Endothelial cell of umbilical vein (primary cell): ENCODE results near the gene SSRP1. TPM values are rescaled to one million over a fixed set of nuclear protein-coding genes. Genes with fewer than 3 reads are reported as not detected.

Experiments
- BruUV-seq: library from RNA; stranded (reverse); fragments of 400-500 nt; replicated peaks from 2 replicates; lab custom pipeline; 2021; lab: Mats Ljungman, UMichigan
- CTCF ChIA-PET: fragments of 300-600, 350-600 bp; sonication (Branson Sonifier 250); formaldehyde crosslinking; loops from one replicate; lab custom pipeline; 2021; ENCODE audit warnings: antibody characterized with exemption, inconsistent platforms; lab: Charles Lee
- POLR2A ChIA-PET: fragments of 300-600, 350-600 bp; sonication (Branson Sonifier 250); formaldehyde crosslinking; loops from one replicate; lab custom pipeline; 2021; ENCODE audit warnings: antibody characterized with exemption, inconsistent platforms; lab: Charles Lee
- DNase-seq: peaks from one replicate; pipeline ENCODE4 v3.0.0-alpha.2; 2011; ENCODE audit warnings: low read depth, low spot score
- FAIRE-seq: peaks from 2 replicates; lab custom pipeline; 2011; peaks lifted over from hg19 to GRCh38; lab: Jason Lieb, UNC
- H2AFZ ChIP-seq: 2 replicates; pipeline ENCODE4 v1.6.0; 2012; ENCODE audit warnings: low read depth, low read length, control low read depth, inconsistent platforms
- H3K27ac ChIP-seq: 2 replicates; pipeline ENCODE4 v1.5.1; 2011; ENCODE audit warnings: low read depth, mild to moderate bottlenecking, control low read depth, low read length, moderate library complexity; ENCODE audit not compliant: insufficient read depth
- H3K27me3 ChIP-seq, 2 experiments: 2 replicates each; pipeline versions ENCODE4 v1.6.0 to v1.6.1; 2011; ENCODE audit warnings: low read length in 2 of 2, mixed read lengths in 1 of 2; ENCODE audit not compliant: control insufficient read depth in 2 of 2, insufficient read depth in 2 of 2
- H3K36me3 ChIP-seq, 2 experiments: 2 replicates in 1 of 2; 3 replicates in 1 of 2; pipeline ENCODE4 v1.5.1; 2011; ENCODE audit warnings: low read length in 2 of 2, mild to moderate bottlenecking in 1 of 2, moderate library complexity in 1 of 2; ENCODE audit not compliant: control insufficient read depth in 2 of 2, insufficient read depth in 2 of 2; ENCODE audit errors: extremely low read depth in 1 of 2
- H3K4me1 ChIP-seq: 3 replicates; pipeline ENCODE4 v1.5.1; 2011; ENCODE audit warnings: mild to moderate bottlenecking, low read length; ENCODE audit not compliant: control insufficient read depth, insufficient read depth; ENCODE audit errors: extremely low read depth
- H3K4me2 ChIP-seq: 2 replicates; pipeline ENCODE4 v1.6.1; 2011; ENCODE audit warnings: low read length, control low read depth, mixed read lengths; ENCODE audit not compliant: insufficient read depth
- H3K4me3 ChIP-seq, 3 experiments: fragments of 200-600 bp in 1 of 3; sonication (generic), shearing (Covaris generic) in 1 of 3; replicated peaks in 1 of 3; 2 replicates each; pipeline ENCODE4 v1.5.1; 2011 to 2016; ENCODE audit warnings: control low read depth in 3 of 3, low read length in 3 of 3, mild to moderate bottlenecking in 2 of 3, inconsistent platforms in 1 of 3, low read depth in 1 of 3, moderate library complexity in 1 of 3; ENCODE audit not compliant: insufficient read depth in 1 of 3
- H3K79me2 ChIP-seq: 2 replicates; pipeline ENCODE4 v1.6.0; 2012; ENCODE audit warnings: low read length, inconsistent platforms; ENCODE audit not compliant: control insufficient read depth, insufficient read depth
- H3K9ac ChIP-seq: replicated peaks from 2 replicates; pipeline ENCODE3; 2011; ENCODE audit warnings: low read length, control low read depth; ENCODE audit not compliant: insufficient read depth; ENCODE audit errors: extremely low read depth
- H3K9me1 ChIP-seq: replicated peaks from 3 replicates; pipeline ENCODE4 v1.6.0; 2011; ENCODE audit warnings: mild to moderate bottlenecking, low read length; ENCODE audit not compliant: control insufficient read depth, insufficient read depth; ENCODE audit errors: extremely low read depth
- H3K9me3 ChIP-seq: replicated peaks from 2 replicates; pipeline ENCODE4 v1.5.1; 2012; ENCODE audit warnings: low read length, inconsistent platforms; ENCODE audit not compliant: control insufficient read depth, insufficient read depth
- H4K20me1 ChIP-seq: replicated peaks from 2 replicates; pipeline ENCODE3; 2011; ENCODE audit warnings: mild to moderate bottlenecking, low read length; ENCODE audit not compliant: control insufficient read depth, insufficient read depth; ENCODE audit errors: extremely low read depth
- CTCF ChIP-seq, 2 donors: IDR thresholded peaks; 1 replicate in 1 of 2; 2 replicates in 1 of 2; pipeline ENCODE4 v1.5.1; 2011; ENCODE audit warnings: low read length in 2 of 2, mild to moderate bottlenecking in 2 of 2, moderate library complexity in 2 of 2, control low read depth in 1 of 2, inconsistent platforms in 1 of 2, low read depth in 1 of 2; ENCODE audit not compliant: insufficient read depth in 1 of 2; ENCODE audit errors: extremely low read depth in 1 of 2
- EZH2 ChIP-seq: IDR thresholded peaks from 2 replicates; pipeline ENCODE4 v1.6.1; 2012; ENCODE audit warnings: borderline replicate concordance, low read depth, mild to moderate bottlenecking, moderate library complexity, low read length, inconsistent platforms; ENCODE audit not compliant: severe bottlenecking
- FOS ChIP-seq: IDR thresholded peaks from 2 replicates; pipeline ENCODE4 v1.6.1; 2011; ENCODE audit warnings: mild to moderate bottlenecking, low read length, moderate library complexity, borderline replicate concordance; ENCODE audit not compliant: insufficient read depth
- GATA2 ChIP-seq: IDR thresholded peaks from 2 replicates; pipeline ENCODE4 v1.7.0; 2011; ENCODE audit warnings: low read depth, mild to moderate bottlenecking, moderate library complexity, mixed read lengths, low read length; ENCODE audit not compliant: insufficient read length, insufficient read depth
- JUN ChIP-seq: IDR thresholded peaks from 2 replicates; pipeline ENCODE4 v1.6.1; 2011; ENCODE audit warnings: borderline replicate concordance, low read depth; ENCODE audit not compliant: insufficient read length, insufficient read depth
- MYC ChIP-seq: IDR thresholded peaks from one replicate; pipeline ENCODE4 v1.6.1; 2011; ENCODE audit warnings: mild to moderate bottlenecking, low read depth, low read length
- POLR2A ChIP-seq: IDR thresholded peaks from 2 replicates; pipeline ENCODE4 v1.6.1; 2012; ENCODE audit warnings: low read depth, mild to moderate bottlenecking, control low read depth, low read length
- POLR2AphosphoS5 ChIP-seq: IDR thresholded peaks from 2 replicates; pipeline ENCODE4 v1.6.1; 2012; ENCODE audit warnings: low read depth, mild to moderate bottlenecking, control low read depth, low read length, moderate library complexity; ENCODE audit not compliant: insufficient read depth
- dilution Hi-C: fragments of 300-500 bp; cut with MboI; formaldehyde crosslinking; loops from one replicate; pipeline ENCODE4 v1.15.0; 2019; ENCODE audit warnings: low sequenced_read_pairs; ENCODE audit not compliant: extremely low pct_ligation_motif_present
- intact Hi-C: fragments of 100-400 bp; cut with micrococcal nuclease; formaldehyde crosslinking; loops from one replicate; pipeline ENCODE4 v1.10.0; 2022
- polyA plus RNA-seq, 4 experiments: library from polyadenylated mRNA; depleted of rRNA in 3 of 4; stranded (reverse) in 3 of 4; unstranded in 1 of 4; fragments of >200 nt; gene quantifications; 2 replicates each; pipeline versions ENCODE4 v1.2.1 to v1.2.3, GENCODE V29; 2011 to 2012; ENCODE audit warnings: missing spikeins in 1 of 4
- total RNA-seq: library from RNA; stranded (reverse); gene quantifications from 2 replicates; pipeline ENCODE4 v1.2.3, GENCODE V29; 2021
- TF ChIP-seq, protein P1 (sequence below): IDR thresholded peaks from 2 replicates; pipeline ENCODE4 v1.6.1; 2011; ENCODE audit not compliant: insufficient read depth, insufficient read length

Gene SSRP1
- total and polyA plus RNA-seq, 2 donors (not counting 3 experiments of a cell fraction or from before 2014, with no cell fraction given) = 130 to 146 TPM

GRCh38 chr11:57343825-57344224 lies 8.1 kb upstream of the SSRP1 start:
- intact Hi-C loops (no loop called here), dilution Hi-C loops (no loop called here)
- no peaks in the 10 kb centered on the region for H3K9me1 ChIP-seq
- H3K36me3 ChIP-seq = no peaks in the 10 kb centered on the region
- H3K9ac ChIP-seq = no peak overlapping the region
- no peaks in the 10 kb centered on the region for H3K4me1 ChIP-seq
- H2AFZ ChIP-seq = no peak overlapping the region
- H3K4me3 ChIP-seq = no peak overlapping the region
- H3K79me2 ChIP-seq = no peaks in the 10 kb centered on the region
- H3K4me2 ChIP-seq = no peak overlapping the region
- H3K27ac ChIP-seq = no peak overlapping the region
- FAIRE-seq = no peak
- H3K27me3 ChIP-seq = peaks cover 3 to 8% of the 10 kb centered on the region in 2 experiments
- DNase-seq = no peak
- POLR2A ChIA-PET = no interaction called here
- no peaks in the 10 kb centered on the region for H4K20me1 ChIP-seq
- H3K9me3 ChIP-seq = no peaks in the 10 kb centered on the region
- CTCF ChIA-PET = interaction anchor here (0.8 to 1.1 kb wide), 3 partner anchors 10 to 183 kb away, joined by 3 to 4 read pairs (median 3); no protein-coding TSS in a partner anchor
- BruUV-seq = no TSS peak
- no peak for TF ChIP-seq FOS
- TF ChIP-seq JUN = no peak
- no peak for TF ChIP-seq MYC
- TF ChIP-seq POLR2AphosphoS5 = no peak
- no peak for TF ChIP-seq GATA2
- no peak for TF ChIP-seq CTCF (IDR thresholded peaks at IDR 0.05; ENCODE audit: extremely low read depth in 1 of 2, insufficient read depth in 1 of 2, low read depth in 1 of 2, low read length in 2 of 2)
- TF ChIP-seq, protein P1, sequence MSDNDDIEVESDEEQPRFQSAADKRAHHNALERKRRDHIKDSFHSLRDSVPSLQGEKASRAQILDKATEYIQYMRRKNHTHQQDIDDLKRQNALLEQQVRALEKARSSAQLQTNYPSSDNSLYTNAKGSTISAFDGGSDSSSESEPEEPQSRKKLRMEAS = no peak
- no peak for TF ChIP-seq POLR2A
- no peak for TF ChIP-seq EZH2
